GM23248 (cell line): ENCODE measurements around the gene LAMA5.

Experiments
- EZH2 ChIP-seq: fragments of 200-600 bp; sonication (generic); IDR thresholded peaks from 2 replicates; pipeline ENCODE4 v1.6.1; 2018; ENCODE audit warnings: antibody characterized with exemption, mild to moderate bottlenecking; ENCODE audit not compliant: insufficient read depth, poor library complexity, severe bottlenecking
- EZH2phosphoT487 ChIP-seq: fragments of 200-600 bp; sonication (generic); IDR thresholded peaks from 2 replicates; pipeline ENCODE4 v1.6.1; 2018; ENCODE audit warnings: antibody characterized with exemption, moderate library complexity, mild to moderate bottlenecking, low read depth; ENCODE audit not compliant: insufficient read depth

GRCh38 chr20:62396367-62397239 lies 29.5 kb upstream of the LAMA5 start:
- TF ChIP-seq EZH2phosphoT487: no peak
- TF ChIP-seq EZH2: no peak
